OCI-LY3 (cell line): ENCODE results near the gene TAS1R1.

Experiments
- EZH2phosphoT487 ChIP-seq: fragments of 200-600 bp; shearing (Covaris generic); IDR thresholded peaks from 2 replicates; pipeline ENCODE4 v1.6.1; 2018; ENCODE audit warnings: antibody characterized with exemption, mixed run types, low read depth
- TF ChIP-seq, protein P1 (sequence below): fragments of 200-600, 300-600 bp; sonication (generic); IDR thresholded peaks from 2 replicates; pipeline ENCODE4 v1.5.1; 2014; ENCODE audit warnings: antibody characterized with exemption, low read length, low read depth

DNA sequence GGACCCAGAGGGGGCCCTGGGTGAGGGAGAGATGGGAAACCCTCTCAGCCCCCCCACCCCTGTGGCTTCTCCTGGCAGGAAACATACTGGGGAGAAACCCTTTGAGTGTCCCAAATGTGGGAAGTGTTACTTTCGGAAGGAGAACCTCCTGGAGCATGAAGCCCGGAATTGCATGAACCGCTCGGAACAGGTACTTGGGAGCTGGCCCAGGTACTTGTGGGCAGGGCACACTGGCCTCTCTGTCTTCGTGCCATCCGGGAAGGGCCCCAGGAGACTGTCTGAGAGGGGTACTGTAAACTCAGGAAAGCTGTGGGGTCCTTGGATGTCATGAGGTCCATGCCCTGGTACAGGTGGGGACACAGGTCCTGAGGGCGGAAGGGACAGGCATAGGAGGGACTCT, 30.7 kb downstream of the TAS1R1 start:
- TF ChIP-seq, protein P1, sequence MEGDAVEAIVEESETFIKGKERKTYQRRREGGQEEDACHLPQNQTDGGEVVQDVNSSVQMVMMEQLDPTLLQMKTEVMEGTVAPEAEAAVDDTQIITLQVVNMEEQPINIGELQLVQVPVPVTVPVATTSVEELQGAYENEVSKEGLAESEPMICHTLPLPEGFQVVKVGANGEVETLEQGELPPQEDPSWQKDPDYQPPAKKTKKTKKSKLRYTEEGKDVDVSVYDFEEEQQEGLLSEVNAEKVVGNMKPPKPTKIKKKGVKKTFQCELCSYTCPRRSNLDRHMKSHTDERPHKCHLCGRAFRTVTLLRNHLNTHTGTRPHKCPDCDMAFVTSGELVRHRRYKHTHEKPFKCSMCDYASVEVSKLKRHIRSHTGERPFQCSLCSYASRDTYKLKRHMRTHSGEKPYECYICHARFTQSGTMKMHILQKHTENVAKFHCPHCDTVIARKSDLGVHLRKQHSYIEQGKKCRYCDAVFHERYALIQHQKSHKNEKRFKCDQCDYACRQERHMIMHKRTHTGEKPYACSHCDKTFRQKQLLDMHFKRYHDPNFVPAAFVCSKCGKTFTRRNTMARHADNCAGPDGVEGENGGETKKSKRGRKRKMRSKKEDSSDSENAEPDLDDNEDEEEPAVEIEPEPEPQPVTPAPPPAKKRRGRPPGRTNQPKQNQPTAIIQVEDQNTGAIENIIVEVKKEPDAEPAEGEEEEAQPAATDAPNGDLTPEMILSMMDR: no peak
- TF ChIP-seq EZH2phosphoT487: no peak
